HepG2 (cell line): ENCODE results near the gene INTS1. TPM values are rescaled to one million over a fixed set of nuclear protein-coding genes. Genes with fewer than 3 reads are reported as not detected.
A peak's percentile ranks its signal among the peaks of the same experiment; 100 is the strongest.
"Not testable (repeated sequence)": the region's sequence is repeated elsewhere in the genome, so short reads cannot be mapped to it uniquely, and the experiment has no call there.

Experiments
- CREB1 ChIP-seq, 2 experiments: fragments of 450-650 bp in 1 of 2; IDR thresholded peaks; 2 replicates each; pipeline ENCODE4 v1.6.1; 2016 to 2017; ENCODE audit warnings: control low read depth in 1 of 2, mild to moderate bottlenecking in 1 of 2, missing compliant biosample characterization in 1 of 2, missing genetic modification characterization in 1 of 2
- FOXA3 ChIP-seq: IDR thresholded peaks from 2 replicates; pipeline ENCODE4 v1.6.1; 2016; ENCODE audit warnings: missing genetic modification reagents, missing compliant biosample characterization
- HOXA5 ChIP-seq: sonication (generic); formaldehyde crosslinking; IDR thresholded peaks from 2 replicates; pipeline ENCODE4 v1.4.0; 2020; ENCODE audit warnings: missing genetic modification reagents
- KDM6A ChIP-seq: IDR thresholded peaks from 2 replicates; pipeline ENCODE4 v1.6.1; 2016; ENCODE audit warnings: low read depth
- KMT2B ChIP-seq: IDR thresholded peaks from 2 replicates; pipeline ENCODE4 v1.6.1; 2016; ENCODE audit warnings: missing genetic modification reagents, missing compliant biosample characterization
- NR2C2 ChIP-seq: sonication (generic); formaldehyde crosslinking; IDR thresholded peaks from 2 replicates; pipeline ENCODE4 v1.4.0; 2020; ENCODE audit warnings: missing genetic modification reagents, mild to moderate bottlenecking, moderate library complexity, borderline replicate concordance
- NR2F6 ChIP-seq, 2 experiments: IDR thresholded peaks; 2 replicates each; pipeline ENCODE4 v1.6.1; 2016; ENCODE audit warnings: antibody characterized with exemption in 1 of 2, mild to moderate bottlenecking in 1 of 2
- POGK ChIP-seq: sonication (generic); formaldehyde crosslinking; conservative IDR thresholded peaks from 2 replicates; pipeline ENCODE4 v1.8.0; 2022; ENCODE audit warnings: mild to moderate bottlenecking, moderate library complexity, missing genetic modification reagents
- RXRA ChIP-seq: sonication (generic); formaldehyde crosslinking; IDR thresholded peaks from 2 replicates; pipeline ENCODE4 v1.5.1; 2020; ENCODE audit warnings: missing genetic modification reagents
- SP4 ChIP-seq: sonication (generic); formaldehyde crosslinking; IDR thresholded peaks from 2 replicates; pipeline ENCODE4 v1.8.1; 2023; ENCODE audit warnings: mild to moderate bottlenecking, missing genetic modification reagents
- SP5 ChIP-seq: IDR thresholded peaks from 2 replicates; pipeline ENCODE4 v1.6.1; 2016; ENCODE audit warnings: low read depth, borderline replicate concordance
- SRY ChIP-seq: sonication (generic); formaldehyde crosslinking; IDR thresholded peaks from 2 replicates; pipeline ENCODE4 v1.8.0; 2022; ENCODE audit warnings: mild to moderate bottlenecking, missing genetic modification reagents
- TCF12 ChIP-seq, 2 experiments: fragments of 450-650 bp in 1 of 2; sonication (generic) in 1 of 2; formaldehyde crosslinking in 1 of 2; IDR thresholded peaks; 2 replicates each; pipeline versions ENCODE4 v1.6.1 to v1.8.0; 2017 to 2022; ENCODE audit warnings: antibody characterized with exemption in 1 of 2, mild to moderate bottlenecking in 1 of 2, missing genetic modification reagents in 1 of 2, moderate library complexity in 1 of 2
- ZBED4 ChIP-seq: sonication (generic); formaldehyde crosslinking; IDR thresholded peaks from 2 replicates; pipeline ENCODE4 v1.4.0; 2020; ENCODE audit warnings: missing genetic modification reagents, borderline replicate concordance
- ZGPAT ChIP-seq: IDR thresholded peaks from 2 replicates; pipeline ENCODE4 v1.6.1; 2016; ENCODE audit warnings: mild to moderate bottlenecking
- ZNF503 ChIP-seq: sonication (generic); formaldehyde crosslinking; IDR thresholded peaks from 2 replicates; pipeline ENCODE4 v1.4.0; 2020; ENCODE audit warnings: missing genetic modification reagents
- polyA plus RNA-seq, 8 experiments: library from polyadenylated mRNA; depleted of rRNA in 3 of 8; stranded (reverse) in 7 of 8; unstranded in 1 of 8; fragments of >200 nt; fragmentation: Illumina TruSeq in 4 of 8; extraction: Trizol in 4 of 8; gene quantifications; 2 replicates each; pipeline versions ENCODE4 v1.2.1 to v1.2.3, GENCODE V29; 2011 to 2016; ENCODE audit warnings: low read depth in 4 of 8, missing spikeins in 1 of 8, mixed read lengths in 1 of 8; ENCODE audit not compliant: insufficient read depth in 1 of 8
- total RNA-seq, 5 experiments: library from RNA; depleted of rRNA; stranded (reverse); fragments of >200 nt; fragmentation: Illumina TruSeq; extraction: Trizol; gene quantifications; 2 replicates each; pipeline ENCODE4 v1.2.3, GENCODE V29; 2016; ENCODE audit warnings: low read depth in 1 of 5

Gene INTS1
- total and polyA plus RNA-seq, 2 of the 13 experiments (the other 11 are each of a cell fraction or from before 2014, with no cell fraction given), result 13.7 to 29.0 TPM

- TF ChIP-seq ZGPAT (CRISPR knock-in tag) (peak; percentile 74; the same call in 1 of the 2 replicates), CREB1 (IDR thresholded peaks at IDR 0.05) (peak; percentile 5; the same call in 1 of the 2 replicates), HOXA5 (peak; percentile 40; the same call in 1 of the 2 replicates), SP5 (CRISPR knock-in tag) (peak; percentile 49), ZBED4 (CRISPR knock-in tag) (peak; percentile 32; the same call in 1 of the 2 replicates), RXRA (CRISPR knock-in tag) (peak; percentile 87), TCF12 (CRISPR knock-in tag; IDR thresholded peaks at IDR 0.05) (0 out of 2 replicates have a peak, but pooled peaks have one; percentile 33), NR2C2 (CRISPR knock-in tag) (peak; percentile 95), FOXA3 (CRISPR knock-in tag) (peak; percentile 80), SP4 (0 out of 2 replicates have a peak, but pooled peaks have one; percentile 26), KDM6A (CRISPR knock-in tag) (peak; percentile 38; the same call in 1 of the 2 replicates), POGK (CRISPR knock-in tag) (peak; percentile 48; the same call in 1 of the 2 replicates), KMT2B (CRISPR knock-in tag) (0 out of 2 replicates have a peak, but pooled peaks have one; percentile 17), NR2F6 (IDR thresholded peaks at IDR 0.05) (peak; percentile 96), NR2F6 (CRISPR knock-in tag; IDR thresholded peaks at IDR 0.05) (peak; percentile 99), SRY (CRISPR knock-in tag) (peak; percentile 50; the same call in 1 of the 2 replicates), ZNF503 (CRISPR knock-in tag) (0 out of 2 replicates have a peak, but pooled peaks have one; percentile 16)
- not testable (repeated sequence) for TF ChIP-seq CREB1 (CRISPR knock-in tag; IDR thresholded peaks at IDR 0.05); TCF12 (IDR thresholded peaks at IDR 0.05)
Observed at GRCh38 chr7:1515509-1515967, 11.3 kb upstream of the INTS1 start (continued).
